ENCODE results near the gene LRCH4. TPM values are rescaled to one million over a fixed set of nuclear protein-coding genes. Genes with fewer than 3 reads are reported as not detected.

The LRCH4 gene, protein sequence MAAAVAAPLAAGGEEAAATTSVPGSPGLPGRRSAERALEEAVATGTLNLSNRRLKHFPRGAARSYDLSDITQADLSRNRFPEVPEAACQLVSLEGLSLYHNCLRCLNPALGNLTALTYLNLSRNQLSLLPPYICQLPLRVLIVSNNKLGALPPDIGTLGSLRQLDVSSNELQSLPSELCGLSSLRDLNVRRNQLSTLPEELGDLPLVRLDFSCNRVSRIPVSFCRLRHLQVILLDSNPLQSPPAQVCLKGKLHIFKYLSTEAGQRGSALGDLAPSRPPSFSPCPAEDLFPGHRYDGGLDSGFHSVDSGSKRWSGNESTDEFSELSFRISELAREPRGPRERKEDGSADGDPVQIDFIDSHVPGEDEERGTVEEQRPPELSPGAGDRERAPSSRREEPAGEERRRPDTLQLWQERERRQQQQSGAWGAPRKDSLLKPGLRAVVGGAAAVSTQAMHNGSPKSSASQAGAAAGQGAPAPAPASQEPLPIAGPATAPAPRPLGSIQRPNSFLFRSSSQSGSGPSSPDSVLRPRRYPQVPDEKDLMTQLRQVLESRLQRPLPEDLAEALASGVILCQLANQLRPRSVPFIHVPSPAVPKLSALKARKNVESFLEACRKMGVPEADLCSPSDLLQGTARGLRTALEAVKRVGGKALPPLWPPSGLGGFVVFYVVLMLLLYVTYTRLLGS
- 10 to 100 TPM; 22.9 to 25.5 (median 23.3) TPM for polyA plus RNA-seq (ENCODE audit: insufficient read length in 3 of 3)

DNA sequence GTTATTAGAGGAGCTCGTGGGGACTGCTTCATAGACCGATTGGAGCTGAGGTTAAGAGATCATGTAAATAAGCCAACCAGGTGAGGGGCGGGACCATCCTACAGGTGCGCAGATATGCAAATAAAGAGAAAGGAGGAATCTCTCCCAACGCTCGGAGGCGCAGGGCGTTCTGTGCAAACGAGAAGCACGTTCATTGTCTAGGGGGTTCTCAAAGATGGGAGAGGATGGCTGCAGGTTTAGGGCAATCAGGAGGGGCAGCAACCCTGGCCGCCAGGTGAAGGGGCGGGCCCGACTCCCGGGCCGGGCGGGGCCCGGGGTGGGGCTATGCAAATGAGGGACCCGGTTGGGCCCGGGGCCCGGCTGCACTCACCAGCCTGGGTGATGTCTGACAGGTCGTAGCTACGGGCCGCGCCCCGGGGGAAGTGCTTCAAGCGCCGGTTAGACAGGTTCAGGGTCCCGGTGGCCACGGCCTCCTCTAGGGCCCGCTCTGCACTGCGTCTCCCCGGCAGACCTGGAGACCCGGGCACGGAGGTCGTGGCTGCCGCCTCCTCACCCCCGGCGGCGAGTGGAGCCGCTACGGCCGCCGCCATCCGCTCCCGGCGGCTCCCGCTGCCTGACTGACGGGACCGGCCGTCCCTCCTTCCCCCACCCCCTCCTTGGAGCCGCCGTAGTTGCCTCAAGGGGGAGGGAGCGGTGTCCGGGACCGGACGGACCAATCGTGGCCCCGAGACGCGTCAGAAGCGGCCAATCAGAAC lies at the start of gene LRCH4:
TSS of gene LRCH4 (minus strand) at position 619 of the 755 bp plus-strand sequence. CDS start at position 590, 29 bp downstream.
- DNase-seq (ENCODE audit: low read depth in 3 of 3, low spot score in 2 of 3), result no peak

- DNase-seq (ENCODE audit: low read depth in 3 of 3, low spot score in 2 of 3), result no peak
Measured at GRCh38 chr7:100632951-100633717, 47.2 kb upstream of the LRCH4 start.

DNA sequence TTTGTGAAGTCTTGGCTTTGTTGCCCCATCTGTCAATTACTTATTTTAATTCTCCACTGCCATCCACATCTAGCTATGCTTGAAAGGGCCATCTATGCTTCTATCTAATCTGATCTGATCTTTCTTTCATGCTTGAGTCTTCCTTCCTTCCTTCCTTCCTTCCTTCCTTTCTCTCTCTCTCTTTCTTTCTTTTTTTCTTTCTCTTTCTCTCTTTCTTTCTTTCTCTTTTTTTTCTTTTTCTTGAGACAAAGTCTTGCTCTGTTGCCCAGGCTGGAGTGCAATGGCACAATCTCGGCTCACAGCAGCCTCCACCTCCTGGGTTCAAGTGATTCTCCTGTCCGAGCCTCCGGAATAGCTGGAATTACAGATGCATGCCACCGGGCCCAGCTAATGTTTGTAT lies 44.1 kb upstream of the LRCH4 start:
- no peak for DNase-seq (ENCODE audit: low read depth in 3 of 3, low spot score in 2 of 3)

- no peak for DNase-seq (ENCODE audit: low read depth in 3 of 3, low spot score in 2 of 3)
Measured at GRCh38 chr7:100629117-100629716, 43.3 kb upstream of the LRCH4 start.

GRCh38 chr7:100627238-100627549 lies 41.3 kb upstream of the LRCH4 start:
- DNase-seq (ENCODE audit: low read depth in 3 of 3, low spot score in 2 of 3), result no peak

- DNase-seq (ENCODE audit: low read depth in 3 of 3, low spot score in 2 of 3), result no peak
Measured at GRCh38 chr7:100626530-100627237, 40.8 kb upstream of the LRCH4 start.

DNA sequence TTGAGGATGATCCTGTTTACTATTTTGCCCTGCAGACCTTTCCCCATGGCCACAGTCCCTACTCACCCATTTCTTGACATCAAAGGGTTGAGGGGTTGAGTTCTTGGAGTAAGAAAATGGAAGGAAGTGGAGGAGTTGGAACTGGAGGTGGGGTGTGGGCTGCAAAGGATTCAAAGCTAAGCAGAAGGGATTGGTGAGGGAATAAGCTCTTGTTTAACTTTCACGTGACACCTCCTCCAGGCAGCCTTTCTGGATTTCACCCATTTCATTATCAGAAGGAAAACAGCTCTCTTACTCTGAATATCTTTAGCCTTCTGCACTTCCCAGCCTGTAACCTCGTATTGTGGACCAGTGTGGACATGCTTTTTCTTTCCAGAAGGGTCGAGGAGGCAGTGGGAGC lies 40.1 kb upstream of the LRCH4 start:
- DNase-seq (ENCODE audit: low read depth in 3 of 3, low spot score in 2 of 3), result no peak

GRCh38 chr7:100623951-100624824 lies 38.3 kb upstream of the LRCH4 start:
- no peak for DNase-seq (ENCODE audit: low read depth in 3 of 3, low spot score in 2 of 3)

GRCh38 chr7:100621554-100621953 lies 35.6 kb upstream of the LRCH4 start:
- no peak for DNase-seq (ENCODE audit: low read depth in 3 of 3, low spot score in 2 of 3)

- no peak for DNase-seq (ENCODE audit: low read depth in 3 of 3, low spot score in 2 of 3)
Measured at GRCh38 chr7:100620804-100621203, 34.9 kb upstream of the LRCH4 start.

DNA sequence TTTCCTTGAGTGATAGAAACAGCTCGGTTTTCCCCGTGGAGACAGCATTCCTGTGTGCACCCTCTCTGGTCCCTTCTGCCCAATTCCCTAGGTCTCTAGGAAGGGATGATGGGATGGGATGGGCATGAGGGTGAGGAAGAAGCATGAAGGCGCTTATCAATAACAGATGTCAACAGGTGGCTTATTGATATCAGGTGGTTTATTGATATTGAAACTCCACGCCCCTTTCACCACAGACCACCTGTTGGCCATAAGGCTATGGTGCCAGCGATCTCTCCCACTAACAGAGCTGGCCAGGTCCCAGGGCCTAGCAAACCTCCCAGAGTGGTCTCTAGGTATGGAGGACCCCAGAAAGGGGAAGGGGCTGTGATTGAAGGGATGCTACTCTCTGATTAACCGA lies 34.3 kb upstream of the LRCH4 start:
- DNase-seq (ENCODE audit: low read depth in 3 of 3, low spot score in 2 of 3), result no peak

- DNase-seq (ENCODE audit: low read depth in 3 of 3, low spot score in 2 of 3), result no peak
Measured at GRCh38 chr7:100614308-100614861, 28.5 kb upstream of the LRCH4 start.

- DNase-seq (ENCODE audit: low read depth in 3 of 3, low spot score in 2 of 3), result no peak
Measured at GRCh38 chr7:100613412-100614175, 27.7 kb upstream of the LRCH4 start.

DNA sequence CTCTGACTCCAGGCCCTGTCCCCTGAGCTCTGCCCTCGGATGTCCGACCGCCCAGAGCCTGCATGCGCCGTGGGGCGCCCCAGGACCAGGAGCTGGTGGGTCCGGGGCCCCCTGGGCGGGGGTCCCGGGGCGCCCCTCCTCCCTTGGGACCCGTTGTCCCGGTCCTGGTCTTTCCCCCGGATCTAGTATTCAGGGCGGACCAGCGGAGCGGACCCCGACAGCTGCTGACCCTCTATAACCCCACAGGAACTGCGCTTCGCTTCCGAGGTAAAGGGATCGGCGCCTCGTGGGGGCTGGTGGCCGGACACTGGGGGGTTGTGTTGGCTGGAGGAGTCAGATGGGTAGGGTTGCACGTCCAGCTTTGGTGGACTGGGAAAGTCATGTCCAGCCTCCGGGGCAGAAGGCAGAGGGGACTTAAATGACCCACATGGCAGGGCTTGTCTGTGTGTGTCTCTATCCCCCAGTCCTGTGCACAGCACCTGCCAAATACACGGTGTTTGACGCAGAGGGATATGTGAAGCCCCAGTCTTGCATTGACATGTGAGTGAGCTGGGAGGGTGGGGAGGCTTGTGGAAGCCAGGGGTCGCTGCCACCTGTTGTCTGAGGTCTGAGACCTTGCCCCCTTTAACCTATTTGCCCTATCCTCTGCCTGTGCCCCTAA lies 26.9 kb upstream of the LRCH4 start:
- DNase-seq (ENCODE audit: low read depth in 3 of 3, low spot score in 2 of 3), result no peak

DNA sequence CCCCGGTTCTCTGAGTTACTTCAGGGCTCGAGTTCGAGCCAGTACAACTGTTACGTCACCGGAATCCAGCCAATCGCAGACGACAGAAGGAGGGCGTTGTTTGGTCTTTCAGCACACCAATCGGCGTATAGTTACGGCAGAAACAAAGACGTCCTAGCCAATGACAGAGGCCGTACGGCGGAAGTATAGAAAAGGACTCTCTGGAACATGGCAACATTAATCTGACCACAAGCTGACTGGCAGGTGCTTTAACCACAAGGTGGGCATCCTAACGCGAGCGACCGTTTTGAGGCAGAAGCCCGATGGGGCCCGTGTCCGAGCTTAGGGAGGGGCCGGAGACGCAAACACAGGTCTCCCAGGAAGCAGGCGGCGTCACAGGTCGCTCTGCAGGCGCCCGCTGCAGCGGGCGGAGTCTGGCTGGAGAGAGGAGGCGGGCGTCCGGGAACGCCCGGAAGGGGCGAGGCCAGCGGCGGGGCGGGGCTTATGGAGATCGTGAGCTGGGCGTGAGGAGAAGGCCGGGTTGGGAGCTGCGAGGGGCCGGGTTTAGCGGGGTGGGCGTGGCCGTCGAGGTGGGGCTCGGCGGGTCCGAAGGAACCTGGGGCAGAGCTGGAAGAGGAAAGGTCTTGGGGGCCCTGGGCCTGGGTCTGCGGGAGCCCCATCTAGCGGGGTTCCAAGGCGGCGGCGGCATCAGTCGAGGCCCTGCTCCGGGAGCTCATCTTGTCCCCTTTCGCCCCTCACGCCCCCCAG lies 26.2 kb upstream of the LRCH4 start, which contains the start of gene MOSPD3:
TSS of gene MOSPD3 (plus strand) at position 558 of the 747 bp plus-strand sequence. CDS start 252 bp downstream, outside the sequence.
- peak; percentile 99 to 100 (median 100) for DNase-seq (ENCODE audit: low read depth in 3 of 3, low spot score in 2 of 3)

GRCh38 chr7:100609958-100610357 lies 24.0 kb upstream of the LRCH4 start:
- DNase-seq (ENCODE audit: low read depth in 3 of 3, low spot score in 2 of 3), result no peak
